Astrocyte (in vitro differentiated cells and primary cell): ENCODE results near the gene TMEM200A. TPM values are rescaled to one million over a fixed set of nuclear protein-coding genes. Genes with fewer than 3 reads are reported as not detected.

Source experiments
- DNase-seq: peaks from one replicate; pipeline ENCODE4 v3.0.0-alpha.2; 2010; ENCODE audit warnings: low read depth
- FAIRE-seq: peaks from 2 replicates; lab custom pipeline; 2011; peaks lifted over from hg19 to GRCh38; lab: Jason Lieb, UNC
- H2AFZ ChIP-seq: 2 replicates; pipeline ENCODE4 v1.6.0; 2012; ENCODE audit warnings: low read depth, low read length, inconsistent platforms
- H3K27ac ChIP-seq: 2 replicates; pipeline ENCODE4 v1.5.1; 2011; ENCODE audit warnings: low read depth, low read length, inconsistent platforms
- H3K27me3 ChIP-seq: 2 replicates; pipeline ENCODE4 v1.6.0; 2011; ENCODE audit warnings: low read length, inconsistent platforms; ENCODE audit not compliant: insufficient read depth
- H3K36me3 ChIP-seq: 2 replicates; pipeline ENCODE4 v1.5.1; 2011; ENCODE audit warnings: low read length, inconsistent platforms; ENCODE audit not compliant: insufficient read depth
- H3K4me1 ChIP-seq: 2 replicates; pipeline ENCODE4 v1.5.1; 2011; ENCODE audit warnings: low read length, inconsistent platforms; ENCODE audit not compliant: insufficient read depth
- H3K4me2 ChIP-seq: 2 replicates; pipeline ENCODE4 v1.6.0; 2012; ENCODE audit warnings: low read length, inconsistent platforms
- H3K4me3 ChIP-seq: 2 replicates; pipeline ENCODE4 v1.5.1; 2011; ENCODE audit warnings: low read depth, mild to moderate bottlenecking, low read length, inconsistent platforms; ENCODE audit not compliant: insufficient read depth
- H3K79me2 ChIP-seq: 2 replicates; pipeline ENCODE4 v1.6.0; 2012; ENCODE audit warnings: mild to moderate bottlenecking, low read length, inconsistent platforms; ENCODE audit not compliant: insufficient read depth
- H3K9ac ChIP-seq: 2 replicates; pipeline ENCODE4 v1.6.0; 2012; ENCODE audit warnings: mild to moderate bottlenecking, low read length, inconsistent platforms
- H3K9me3 ChIP-seq: 2 replicates; pipeline ENCODE4 v1.5.1; 2012; ENCODE audit warnings: low read depth, mild to moderate bottlenecking, low read length, inconsistent platforms; ENCODE audit not compliant: insufficient read depth
- H4K20me1 ChIP-seq: 2 replicates; pipeline ENCODE4 v1.6.0; 2012; ENCODE audit warnings: low read length, inconsistent platforms; ENCODE audit not compliant: insufficient read depth
- H3K27ac Mint-ChIP-seq: one replicate; pipeline ENCODE4 v1.8.0; 2021; ENCODE audit warnings: mild to moderate bottlenecking, mixed read lengths; ENCODE audit not compliant: unreplicated experiment
- H3K27me3 Mint-ChIP-seq: one replicate; pipeline ENCODE4 v1.8.0; 2021; ENCODE audit warnings: low read depth, mixed read lengths; ENCODE audit not compliant: unreplicated experiment
- H3K36me3 Mint-ChIP-seq: one replicate; pipeline ENCODE4 v1.8.0; 2021; ENCODE audit warnings: low read depth, mixed read lengths; ENCODE audit not compliant: unreplicated experiment
- H3K4me1 Mint-ChIP-seq: one replicate; pipeline ENCODE4 v1.8.0; 2021; ENCODE audit warnings: low read depth, mixed read lengths; ENCODE audit not compliant: unreplicated experiment
- H3K4me3 Mint-ChIP-seq: one replicate; pipeline ENCODE4 v1.8.0; 2021; ENCODE audit warnings: mild to moderate bottlenecking, moderate library complexity, mixed read lengths; ENCODE audit not compliant: unreplicated experiment
- H3K9me3 Mint-ChIP-seq: one replicate; pipeline ENCODE4 v1.8.0; 2021; ENCODE audit warnings: mild to moderate bottlenecking, mixed read lengths; ENCODE audit not compliant: unreplicated experiment
- CTCF ChIP-seq: IDR thresholded peaks from 2 replicates; pipeline ENCODE4 v1.5.1; 2011; ENCODE audit warnings: low read depth, mild to moderate bottlenecking, inconsistent platforms, low read length, moderate library complexity; ENCODE audit not compliant: insufficient read depth
- EZH2 ChIP-seq: IDR thresholded peaks from 2 replicates; pipeline ENCODE4 v1.6.1; 2012; ENCODE audit warnings: mild to moderate bottlenecking, low read length, inconsistent platforms; ENCODE audit not compliant: insufficient read depth
- total RNA-seq: library from RNA; stranded (reverse); gene quantifications from 2 replicates; pipeline ENCODE4 v1.2.1, GENCODE V29; 2021

TMEM200A gene
- total RNA-seq, 1 donor from 2014 or later = 14.9 TPM

- no peak overlapping the region for H3K9ac ChIP-seq
- H3K4me3 ChIP-seq = no peak overlapping the region
- no peak overlapping the region for H2AFZ ChIP-seq
- no peaks in the 10 kb centered on the region for H3K9me3 Mint-ChIP-seq
- H3K9me3 ChIP-seq = no peaks in the 10 kb centered on the region
- peaks cover 3% of the 10 kb centered on the region for H3K79me2 ChIP-seq
- no peaks in the 10 kb centered on the region for H3K36me3 ChIP-seq
- H3K4me3 Mint-ChIP-seq = no peak overlapping the region
- no peaks in the 10 kb centered on the region for H3K27me3 ChIP-seq
- H3K4me1 ChIP-seq = no peaks in the 10 kb centered on the region
- H3K36me3 Mint-ChIP-seq = no peaks in the 10 kb centered on the region
- H3K27ac Mint-ChIP-seq = no peak overlapping the region
- no peak overlapping the region for H3K27ac ChIP-seq
- no peaks in the 10 kb centered on the region for H3K4me1 Mint-ChIP-seq
- H3K27me3 Mint-ChIP-seq = peaks cover 4% of the 10 kb centered on the region
- no peak for TF ChIP-seq EZH2
- TF ChIP-seq CTCF = no peak
- H4K20me1 ChIP-seq = no peaks in the 10 kb centered on the region
- no peak overlapping the region for H3K4me2 ChIP-seq
- DNase-seq = no peak
- FAIRE-seq = no peak
Measured at GRCh38 chr6:130355572-130355971, 10.2 kb upstream of the TMEM200A start.

- TF ChIP-seq CTCF (no peak), EZH2 (no peak)
- no peak for DNase-seq
- H3K4me3 ChIP-seq = no peak overlapping the region
- no peaks in the 10 kb centered on the region for H3K4me1 Mint-ChIP-seq
- no peaks in the 10 kb centered on the region for H4K20me1 ChIP-seq
- H3K9me3 ChIP-seq = no peaks in the 10 kb centered on the region
- H3K4me2 ChIP-seq = no peak overlapping the region
- no peak overlapping the region for H3K4me3 Mint-ChIP-seq
- no peaks in the 10 kb centered on the region for H3K27me3 ChIP-seq
- no peak overlapping the region for H2AFZ ChIP-seq
- H3K27ac Mint-ChIP-seq = no peak overlapping the region
- H3K79me2 ChIP-seq = peaks cover 10% of the 10 kb centered on the region
- H3K36me3 Mint-ChIP-seq = no peaks in the 10 kb centered on the region
- no peaks in the 10 kb centered on the region for H3K4me1 ChIP-seq
- H3K27ac ChIP-seq = no peak overlapping the region
- H3K27me3 Mint-ChIP-seq = peaks cover 3% of the 10 kb centered on the region
- no peak for FAIRE-seq
- no peaks in the 10 kb centered on the region for H3K9me3 Mint-ChIP-seq
- H3K9ac ChIP-seq = no peak overlapping the region
- no peaks in the 10 kb centered on the region for H3K36me3 ChIP-seq
Measured at GRCh38 chr6:130357436-130357835, 8.4 kb upstream of the TMEM200A start.

GRCh38 chr6:130359736-130360135 lies 6.1 kb upstream of the TMEM200A start:
- Mint-ChIP-seq H3K36me3 (no peaks in the 10 kb centered on the region), H3K4me1 (peaks cover under 1% of the 10 kb centered on the region), H3K27me3 (peaks cover 3% of the 10 kb centered on the region), H3K9me3 (no peaks in the 10 kb centered on the region), H3K27ac (no peak overlapping the region), H3K4me3 (no peak overlapping the region)
- Histone ChIP-seq H2AFZ (no peak overlapping the region), H3K27me3 (no peaks in the 10 kb centered on the region), H3K9me3 (no peaks in the 10 kb centered on the region), H4K20me1 (no peaks in the 10 kb centered on the region), H3K27ac (no peak overlapping the region), H3K4me2 (no peak overlapping the region), H3K4me3 (no peak overlapping the region), H3K36me3 (no peaks in the 10 kb centered on the region), H3K9ac (no peak overlapping the region), H3K79me2 (peaks cover 10% of the 10 kb centered on the region), H3K4me1 (no peaks in the 10 kb centered on the region)
- FAIRE-seq (no peak), DNase-seq (no peak)
- TF ChIP-seq EZH2 (no peak), CTCF (no peak)
